ENCODE results near the gene TTYH3. TPM values are rescaled to one million over a fixed set of nuclear protein-coding genes. Genes with fewer than 3 reads are reported as not detected.

The TTYH3 gene
- total and polyA plus RNA-seq, 9 of the 15 experiments (the other 6 are each of a cell fraction or from before 2014, with no cell fraction given), result 0.01 to 5.5 (median 1.1) TPM

DNA sequence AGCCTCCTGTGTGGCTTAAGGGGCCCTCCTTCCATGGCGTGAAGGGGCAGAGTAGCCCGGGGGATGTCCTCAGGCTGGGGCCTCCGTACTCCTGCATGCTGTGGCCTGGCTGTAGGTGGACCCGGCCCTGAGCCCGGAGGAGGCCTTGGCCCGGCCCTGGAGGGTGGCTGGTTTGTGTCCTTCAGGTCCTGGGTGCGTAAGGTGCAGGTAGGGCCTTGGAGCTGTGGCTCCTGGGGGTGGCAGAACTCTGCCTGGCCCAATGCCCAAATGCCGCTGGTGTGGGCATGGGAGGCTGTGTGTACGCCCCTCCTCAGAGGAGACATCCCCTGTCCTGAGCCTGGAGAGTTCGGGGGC is 29.3 kb downstream of the TTYH3 start:
- Histone ChIP-seq H2AFZ (ENCODE audit: low read depth, low read length) (0 out of 2 replicates have a peak overlapping the region, but pooled peaks have one; percentile 86), H3K9me3 (replicated peaks; ENCODE audit: control insufficient read depth, insufficient read depth, low read depth, low read length) (no peaks in the 10 kb centered on the region), H3K79me2 (ENCODE audit: control insufficient read depth, insufficient read depth, low read length) (no peaks in the 10 kb centered on the region), H3K9ac (ENCODE audit: insufficient read depth in 1 of 2, low read depth in 2 of 2, low read length in 2 of 2) (no peak overlapping the region), H4K20me1 (replicated peaks; ENCODE audit: control insufficient read depth, insufficient read depth, low read length) (peaks cover 5% of the 10 kb centered on the region; the same call in 1 of the 2 replicates), H3K4me3 (no peak overlapping the region), H3K27ac (ENCODE audit: extremely low read depth, low read depth, low read length) (no peak overlapping the region), H3K4me1 (replicated peaks in 1 of 2; ENCODE audit: control insufficient read depth in 2 of 2, insufficient read depth in 2 of 2, low read length in 2 of 2) (peaks cover 4 to 79% of the 10 kb centered on the region in 2 experiments), H3K36me3 (ENCODE audit: control insufficient read depth, insufficient read depth, low read length) (no peaks in the 10 kb centered on the region), H3K27me3 (ENCODE audit: control insufficient read depth in 2 of 2, insufficient read depth in 2 of 2, low read length in 2 of 2) (peaks cover 0 to 8% of the 10 kb centered on the region in 2 experiments; a peak in 2 of 5 replicates), H3K4me2 (ENCODE audit: insufficient read depth, low read length) (no peak overlapping the region), H3K9me1 (ENCODE audit: control insufficient read depth, insufficient read depth, low read length) (peaks cover 3% of the 10 kb centered on the region)
- intact Hi-C loops (cut with micrococcal nuclease) (loop anchor here (10.0 kb wide), 1 partner anchor 186 kb away; the partner anchor contains the start of gene GRIFIN), in situ Hi-C loops (cut with MboI) (no loop called here)
- TF ChIP-seq NBN (IDR thresholded peaks at IDR 0.05; ENCODE audit: low read depth) (no peak), NFIC (IDR thresholded peaks at IDR 0.05) (0 out of 2 replicates have a peak, but pooled peaks have one; percentile 8), SMARCA4 (IDR thresholded peaks at IDR 0.05) (no peak)
- FAIRE-seq (no peak), ATAC-seq (peak; percentile 16; the same call in 2 of the 3 replicates), DNase-seq (ENCODE audit: extremely low read depth in 1 of 4, low spot score in 3 of 4) (no peak)
- ChIA-PET POLR2A (no interaction called here), CTCF (ENCODE audit: low intra/inter-chr PET ratio) (no interaction called here)
- WGBS (ENCODE audit: insufficient coverage, low coverage, missing lambda C conversion rate), result 63% methylated on average over 8 of the region's 10 CpGs
- BruUV-seq (replicated peaks), result no TSS peak

DNA sequence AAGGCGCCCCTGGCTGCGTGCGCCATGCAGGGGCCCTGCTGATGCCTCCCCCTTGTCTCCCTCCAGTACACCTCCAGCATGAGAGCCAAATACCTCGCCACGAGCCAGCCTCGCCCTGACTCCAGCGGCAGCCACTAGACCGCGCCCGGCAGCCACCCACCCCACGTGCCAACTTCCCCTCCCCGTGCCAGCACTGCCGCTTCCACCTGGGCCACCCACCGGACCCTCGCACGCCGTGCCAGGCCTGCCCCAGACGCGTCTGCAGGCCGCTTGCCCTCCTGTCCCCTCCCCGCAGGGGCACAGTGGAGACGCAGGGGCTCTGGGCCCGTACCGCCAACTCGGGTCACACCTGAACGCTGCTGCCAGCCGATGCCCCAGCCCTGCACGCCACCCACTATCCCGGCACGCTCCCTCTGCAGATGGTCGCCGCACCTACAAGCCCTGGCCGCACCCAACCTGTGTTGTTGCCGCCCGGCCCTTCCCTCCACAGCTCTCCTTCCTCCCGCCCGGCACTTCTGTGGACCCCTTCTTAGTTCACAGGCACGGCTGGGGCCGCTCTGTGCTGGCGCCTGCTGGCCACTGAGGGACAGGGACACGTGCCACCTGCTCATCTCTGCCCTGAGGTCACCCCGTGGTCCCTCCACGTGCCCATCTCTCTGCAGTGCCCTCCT is 30.0 kb downstream of the TTYH3 start:
- in situ Hi-C loops (cut with MboI), result no loop called here
- POLR2A ChIA-PET, result no interaction called here
- Histone ChIP-seq H3K27ac (ENCODE audit: extremely low read depth, low read depth, low read length) (no peak overlapping the region), H3K4me2 (ENCODE audit: insufficient read depth, low read length) (no peak overlapping the region), H3K4me3 (no peak overlapping the region), H3K9me3 (replicated peaks; ENCODE audit: control insufficient read depth, insufficient read depth, low read depth, low read length) (no peaks in the 10 kb centered on the region), H3K9ac (ENCODE audit: insufficient read depth in 1 of 2, low read depth in 2 of 2, low read length in 2 of 2) (no peak overlapping the region; a peak in 1 of 4 replicates), H4K20me1 (replicated peaks; ENCODE audit: control insufficient read depth, insufficient read depth, low read length) (peaks cover 3% of the 10 kb centered on the region; the same call in 1 of the 2 replicates), H3K4me1 (replicated peaks in 1 of 2; ENCODE audit: control insufficient read depth in 2 of 2, insufficient read depth in 2 of 2, low read length in 2 of 2) (peaks cover 4 to 77% of the 10 kb centered on the region in 2 experiments), H3K27me3 (ENCODE audit: control insufficient read depth in 2 of 2, insufficient read depth in 2 of 2, low read length in 2 of 2) (peaks cover 0 to 4% of the 10 kb centered on the region in 2 experiments; a peak in 1 of 5 replicates), H3K79me2 (ENCODE audit: control insufficient read depth, insufficient read depth, low read length) (no peaks in the 10 kb centered on the region), H3K9me1 (ENCODE audit: control insufficient read depth, insufficient read depth, low read length) (peaks cover 3% of the 10 kb centered on the region), H3K36me3 (ENCODE audit: control insufficient read depth, insufficient read depth, low read length) (no peaks in the 10 kb centered on the region), H2AFZ (ENCODE audit: low read depth, low read length) (no peak overlapping the region)
- no TSS peak for BruUV-seq (replicated peaks)
- ATAC-seq (peak; percentile 12; the same call in 1 of the 3 replicates), FAIRE-seq (no peak), DNase-seq (ENCODE audit: extremely low read depth in 1 of 4, low spot score in 3 of 4) (no peak)
- 73% methylated on average over 24 of the region's 43 CpGs for WGBS (ENCODE audit: insufficient coverage, low coverage, missing lambda C conversion rate)
- CTCF ChIA-PET (ENCODE audit: low intra/inter-chr PET ratio), result no interaction called here
- intact Hi-C loops (cut with micrococcal nuclease), result loop anchor here (10.0 kb wide), 1 partner anchor 187 kb away; the partner anchor contains the start of gene GRIFIN
- TF ChIP-seq ZBTB7A (IDR thresholded peaks at IDR 0.05; ENCODE audit: borderline replicate concordance, control insufficient read depth, low read depth, low read length), result no peak
- TF ChIP-seq HNRNPL (IDR thresholded peaks at IDR 0.05; ENCODE audit: low read depth, low read length), result peak; percentile 85
- TF ChIP-seq RBFOX2 (IDR thresholded peaks at IDR 0.05; ENCODE audit: low read depth, low read length), result 0 out of 2 replicates have a peak, but pooled peaks have one; percentile 22
- no peak for TF ChIP-seq ZNF133 (CRISPR knock-in tag; IDR thresholded peaks at IDR 0.05)
- no peak for TF ChIP-seq ZNF174 (CRISPR knock-in tag; IDR thresholded peaks at IDR 0.05)
- no peak for TF ChIP-seq SMAD4 (CRISPR knock-in tag; conservative IDR thresholded peaks at IDR 0.05)
- TF ChIP-seq, protein P1, sequence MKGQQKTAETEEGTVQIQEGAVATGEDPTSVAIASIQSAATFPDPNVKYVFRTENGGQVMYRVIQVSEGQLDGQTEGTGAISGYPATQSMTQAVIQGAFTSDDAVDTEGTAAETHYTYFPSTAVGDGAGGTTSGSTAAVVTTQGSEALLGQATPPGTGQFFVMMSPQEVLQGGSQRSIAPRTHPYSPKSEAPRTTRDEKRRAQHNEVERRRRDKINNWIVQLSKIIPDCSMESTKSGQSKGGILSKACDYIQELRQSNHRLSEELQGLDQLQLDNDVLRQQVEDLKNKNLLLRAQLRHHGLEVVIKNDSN (CRISPR knock-in tag; IDR thresholded peaks at IDR 0.05), result peak; percentile 62
- no peak for TF ChIP-seq ZNF3 (CRISPR knock-in tag; IDR thresholded peaks at IDR 0.05)
- TF ChIP-seq ZNF197 (CRISPR knock-in tag; IDR thresholded peaks at IDR 0.05; ENCODE audit: low read depth), result no peak
- 0 out of 2 replicates have a peak, but pooled peaks have one; percentile 0 for TF ChIP-seq POLR2G (IDR thresholded peaks at IDR 0.05; ENCODE audit: low read depth, low read length)
- TF ChIP-seq BHLHE40 (IDR thresholded peaks at IDR 0.05; ENCODE audit: low read length), result peak; percentile 65
- no peak for TF ChIP-seq CTBP1 (IDR thresholded peaks at IDR 0.05; ENCODE audit: borderline replicate concordance)
